ENCODE measurements around the gene ACVR1. TPM values are rescaled to one million over a fixed set of nuclear protein-coding genes. Genes with fewer than 3 reads are reported as not detected.

The ACVR1 gene
- total and polyA plus RNA-seq, 9 of the 15 experiments (the other 6 are each of a cell fraction or from before 2014, with no cell fraction given): 3.8 to 14.3 (median 6.9) TPM

- peaks cover 4 to 6% of the 10 kb centered on the region in 2 experiments; a peak in 4 of 5 replicates for H3K4me1 ChIP-seq (replicated peaks in 1 of 2; ENCODE audit: control insufficient read depth in 2 of 2, insufficient read depth in 2 of 2, low read length in 2 of 2)
- intact Hi-C loops (cut with micrococcal nuclease) (no loop called here), in situ Hi-C loops (cut with MboI) (no loop called here)
- DNase-seq (ENCODE audit: extremely low read depth in 1 of 4, low spot score in 3 of 4) (no peak), ATAC-seq (peak; percentile 20; the same call in 1 of the 3 replicates), FAIRE-seq (no peak)
- H3K9me1 ChIP-seq (ENCODE audit: control insufficient read depth, insufficient read depth, low read length): no peaks in the 10 kb centered on the region
- H4K20me1 ChIP-seq (replicated peaks; ENCODE audit: control insufficient read depth, insufficient read depth, low read length): no peaks in the 10 kb centered on the region
- no peak overlapping the region for H3K9ac ChIP-seq (ENCODE audit: insufficient read depth in 1 of 2, low read depth in 2 of 2, low read length in 2 of 2)
- TF ChIP-seq C11orf30 (IDR thresholded peaks at IDR 0.05; ENCODE audit: low read depth): no peak
- no peak for TF ChIP-seq FUS (optimal IDR thresholded peaks at IDR 0.05; ENCODE audit: low read depth, low read length)
- no peak for TF ChIP-seq ZNF717 (CRISPR knock-in tag; IDR thresholded peaks at IDR 0.05)
- TF ChIP-seq, protein P1, sequence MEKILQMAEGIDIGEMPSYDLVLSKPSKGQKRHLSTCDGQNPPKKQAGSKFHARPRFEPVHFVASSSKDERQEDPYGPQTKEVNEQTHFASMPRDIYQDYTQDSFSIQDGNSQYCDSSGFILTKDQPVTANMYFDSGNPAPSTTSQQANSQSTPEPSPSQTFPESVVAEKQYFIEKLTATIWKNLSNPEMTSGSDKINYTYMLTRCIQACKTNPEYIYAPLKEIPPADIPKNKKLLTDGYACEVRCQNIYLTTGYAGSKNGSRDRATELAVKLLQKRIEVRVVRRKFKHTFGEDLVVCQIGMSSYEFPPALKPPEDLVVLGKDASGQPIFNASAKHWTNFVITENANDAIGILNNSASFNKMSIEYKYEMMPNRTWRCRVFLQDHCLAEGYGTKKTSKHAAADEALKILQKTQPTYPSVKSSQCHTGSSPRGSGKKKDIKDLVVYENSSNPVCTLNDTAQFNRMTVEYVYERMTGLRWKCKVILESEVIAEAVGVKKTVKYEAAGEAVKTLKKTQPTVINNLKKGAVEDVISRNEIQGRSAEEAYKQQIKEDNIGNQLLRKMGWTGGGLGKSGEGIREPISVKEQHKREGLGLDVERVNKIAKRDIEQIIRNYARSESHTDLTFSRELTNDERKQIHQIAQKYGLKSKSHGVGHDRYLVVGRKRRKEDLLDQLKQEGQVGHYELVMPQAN (IDR thresholded peaks at IDR 0.05; ENCODE audit: borderline replicate concordance): no peak
- TF ChIP-seq, protein P2, sequence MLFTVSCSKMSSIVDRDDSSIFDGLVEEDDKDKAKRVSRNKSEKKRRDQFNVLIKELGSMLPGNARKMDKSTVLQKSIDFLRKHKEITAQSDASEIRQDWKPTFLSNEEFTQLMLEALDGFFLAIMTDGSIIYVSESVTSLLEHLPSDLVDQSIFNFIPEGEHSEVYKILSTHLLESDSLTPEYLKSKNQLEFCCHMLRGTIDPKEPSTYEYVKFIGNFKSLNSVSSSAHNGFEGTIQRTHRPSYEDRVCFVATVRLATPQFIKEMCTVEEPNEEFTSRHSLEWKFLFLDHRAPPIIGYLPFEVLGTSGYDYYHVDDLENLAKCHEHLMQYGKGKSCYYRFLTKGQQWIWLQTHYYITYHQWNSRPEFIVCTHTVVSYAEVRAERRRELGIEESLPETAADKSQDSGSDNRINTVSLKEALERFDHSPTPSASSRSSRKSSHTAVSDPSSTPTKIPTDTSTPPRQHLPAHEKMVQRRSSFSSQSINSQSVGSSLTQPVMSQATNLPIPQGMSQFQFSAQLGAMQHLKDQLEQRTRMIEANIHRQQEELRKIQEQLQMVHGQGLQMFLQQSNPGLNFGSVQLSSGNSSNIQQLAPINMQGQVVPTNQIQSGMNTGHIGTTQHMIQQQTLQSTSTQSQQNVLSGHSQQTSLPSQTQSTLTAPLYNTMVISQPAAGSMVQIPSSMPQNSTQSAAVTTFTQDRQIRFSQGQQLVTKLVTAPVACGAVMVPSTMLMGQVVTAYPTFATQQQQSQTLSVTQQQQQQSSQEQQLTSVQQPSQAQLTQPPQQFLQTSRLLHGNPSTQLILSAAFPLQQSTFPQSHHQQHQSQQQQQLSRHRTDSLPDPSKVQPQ (CRISPR knock-in tag; IDR thresholded peaks at IDR 0.05; ENCODE audit: borderline replicate concordance): no peak
- no peak for TF ChIP-seq TEAD1 (CRISPR knock-in tag; IDR thresholded peaks at IDR 0.05)
- TF ChIP-seq, protein P3, sequence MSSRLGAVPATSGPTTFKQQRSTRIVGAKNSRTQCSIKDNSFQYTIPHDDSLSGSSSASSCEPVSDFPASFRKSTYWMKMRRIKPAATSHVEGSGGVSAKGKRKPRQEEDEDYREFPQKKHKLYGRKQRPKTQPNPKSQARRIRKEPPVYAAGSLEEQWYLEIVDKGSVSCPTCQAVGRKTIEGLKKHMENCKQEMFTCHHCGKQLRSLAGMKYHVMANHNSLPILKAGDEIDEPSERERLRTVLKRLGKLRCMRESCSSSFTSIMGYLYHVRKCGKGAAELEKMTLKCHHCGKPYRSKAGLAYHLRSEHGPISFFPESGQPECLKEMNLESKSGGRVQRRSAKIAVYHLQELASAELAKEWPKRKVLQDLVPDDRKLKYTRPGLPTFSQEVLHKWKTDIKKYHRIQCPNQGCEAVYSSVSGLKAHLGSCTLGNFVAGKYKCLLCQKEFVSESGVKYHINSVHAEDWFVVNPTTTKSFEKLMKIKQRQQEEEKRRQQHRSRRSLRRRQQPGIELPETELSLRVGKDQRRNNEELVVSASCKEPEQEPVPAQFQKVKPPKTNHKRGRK (tag; IDR thresholded peaks at IDR 0.05): no peak
- TF ChIP-seq, protein P4, sequence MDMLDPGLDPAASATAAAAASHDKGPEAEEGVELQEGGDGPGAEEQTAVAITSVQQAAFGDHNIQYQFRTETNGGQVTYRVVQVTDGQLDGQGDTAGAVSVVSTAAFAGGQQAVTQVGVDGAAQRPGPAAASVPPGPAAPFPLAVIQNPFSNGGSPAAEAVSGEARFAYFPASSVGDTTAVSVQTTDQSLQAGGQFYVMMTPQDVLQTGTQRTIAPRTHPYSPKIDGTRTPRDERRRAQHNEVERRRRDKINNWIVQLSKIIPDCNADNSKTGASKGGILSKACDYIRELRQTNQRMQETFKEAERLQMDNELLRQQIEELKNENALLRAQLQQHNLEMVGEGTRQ (CRISPR knock-in tag; IDR thresholded peaks at IDR 0.05): no peak
- H3K4me2 ChIP-seq (ENCODE audit: insufficient read depth, low read length): no peak overlapping the region
- H3K4me3 ChIP-seq: no peak overlapping the region
- 59% methylated on average over 3 of the region's 3 CpGs for WGBS (ENCODE audit: insufficient coverage, low coverage, missing lambda C conversion rate)
- no peaks in the 10 kb centered on the region for H3K9me3 ChIP-seq (replicated peaks; ENCODE audit: control insufficient read depth, insufficient read depth, low read depth, low read length)
- CTCF ChIA-PET (ENCODE audit: low intra/inter-chr PET ratio): no interaction called here
- H3K27ac ChIP-seq (ENCODE audit: extremely low read depth, low read depth, low read length): no peak overlapping the region
- no peak overlapping the region for H2AFZ ChIP-seq (ENCODE audit: low read depth, low read length)
- 0 out of 3 replicates have a peak, but pooled peaks cover 3% of the 10 kb centered on the region for H3K79me2 ChIP-seq (ENCODE audit: control insufficient read depth, insufficient read depth, low read length)
- POLR2A ChIA-PET: no interaction called here
- BruUV-seq (replicated peaks): no TSS peak
- no peaks in the 10 kb centered on the region for H3K27me3 ChIP-seq (ENCODE audit: control insufficient read depth in 2 of 2, insufficient read depth in 2 of 2, low read length in 2 of 2)
- H3K36me3 ChIP-seq (ENCODE audit: control insufficient read depth, insufficient read depth, low read length): peaks cover 2% of the 10 kb centered on the region; the same call in 1 of the 3 replicates
Measured at GRCh38 chr2:157803952-157804351, 72.2 kb downstream of the ACVR1 start.

All from K562 (cell line).